GM12874 (cell line): ENCODE data around the gene ZDHHC1.

Experiments
- CTCF ChIP-seq: IDR thresholded peaks from 2 replicates; pipeline ENCODE4 v1.5.1; 2011; ENCODE audit warnings: low read depth, mild to moderate bottlenecking, control low read depth, low read length, moderate library complexity; ENCODE audit not compliant: insufficient read depth

Gene ZDHHC1

GRCh38 chr16:67413978-67414911, 2.0 kb downstream of the ZDHHC1 start:
- no peak for TF ChIP-seq CTCF

GRCh38 chr16:67412294-67412693, 4.0 kb downstream of the ZDHHC1 start:
- no peak for TF ChIP-seq CTCF

- no peak for TF ChIP-seq CTCF
Observed at GRCh38 chr16:67411339-67411738, 4.9 kb downstream of the ZDHHC1 start.

- no peak for TF ChIP-seq CTCF
Observed at GRCh38 chr16:67409631-67410030, 6.6 kb downstream of the ZDHHC1 start.

DNA sequence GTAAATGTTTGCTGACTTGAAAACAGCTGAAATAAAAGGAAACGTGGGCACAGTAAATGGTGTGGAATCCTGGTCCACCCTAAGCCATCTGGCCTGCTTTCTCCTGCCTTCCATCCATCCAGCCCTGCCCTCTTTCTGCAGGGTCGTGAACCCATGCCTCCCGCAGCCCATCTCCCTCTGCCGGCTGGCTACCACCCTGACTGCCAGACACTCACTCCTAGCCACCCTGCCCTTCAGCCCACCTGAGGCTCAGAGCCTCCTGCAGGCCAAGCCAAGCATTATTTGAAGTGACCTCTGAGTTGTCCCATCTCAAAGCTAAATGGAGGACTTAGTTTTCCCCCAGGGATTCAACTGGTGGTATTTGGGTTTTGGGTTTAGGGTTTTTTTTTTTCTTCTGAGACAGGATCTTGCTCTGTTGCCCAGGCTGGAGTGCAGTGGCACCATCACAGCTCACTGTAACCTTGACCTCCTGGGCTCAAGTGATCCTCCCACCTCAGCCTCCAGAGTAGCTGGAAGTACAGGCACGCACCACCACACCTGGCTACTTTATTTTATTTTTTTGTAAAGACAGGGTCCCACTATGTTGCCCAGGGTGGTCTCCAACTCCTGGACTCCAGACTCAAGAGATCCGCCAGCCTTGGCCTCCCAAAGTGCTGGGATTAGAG, 8.4 kb downstream of the ZDHHC1 start:
- TF ChIP-seq CTCF, result no peak

DNA sequence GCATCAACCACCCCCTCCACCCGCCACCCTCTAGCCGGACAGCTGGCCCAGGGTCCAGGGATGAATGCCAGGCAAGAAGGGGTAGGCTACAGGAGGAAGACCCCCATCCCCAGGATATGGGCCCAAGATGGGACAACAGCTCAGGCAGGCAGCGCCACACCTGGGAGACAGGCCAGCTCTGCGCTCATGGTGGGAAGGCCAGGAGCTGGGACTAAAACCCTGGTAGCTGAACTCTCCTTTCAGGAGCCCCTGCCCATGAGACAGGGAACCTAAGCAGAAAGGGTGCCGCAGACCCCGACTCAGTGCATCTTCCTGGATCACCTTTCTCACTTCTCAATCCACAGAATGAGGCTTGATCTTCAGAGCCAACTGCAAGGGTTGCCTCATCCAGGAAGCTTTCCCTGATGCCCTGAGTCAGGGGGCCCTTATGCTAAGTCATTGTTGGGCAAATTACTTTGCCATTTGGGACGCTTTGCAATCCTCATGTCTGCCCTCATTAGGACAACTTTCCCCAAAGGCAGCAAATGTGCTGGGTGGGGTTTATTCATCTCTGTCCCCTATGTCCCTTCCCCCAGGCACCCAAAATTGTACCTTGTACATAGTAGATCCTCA, 9.0 kb downstream of the ZDHHC1 start:
- TF ChIP-seq CTCF, result no peak
